K562 (cell line): Measurements from ENCODE around the gene WAS. TPM values are rescaled to one million over a fixed set of nuclear protein-coding genes. Genes with fewer than 3 reads are reported as not detected.

Experiments
- CBX2 ChIP-seq: fragments of 200-600 bp; sonication (generic); IDR thresholded peaks from one replicate; pipeline ENCODE4 v1.6.1; 2012; ENCODE audit warnings: mild to moderate bottlenecking, low read length, inconsistent platforms; ENCODE audit not compliant: insufficient read depth, poor library complexity, severe bottlenecking
- CCNT2 ChIP-seq: IDR thresholded peaks from 2 replicates; pipeline ENCODE4 v1.6.1; 2011; ENCODE audit warnings: borderline replicate concordance, low read depth, mild to moderate bottlenecking, moderate library complexity, mixed read lengths, low read length; ENCODE audit not compliant: insufficient read length; ENCODE audit errors: extremely low read depth
- CREB3L1 ChIP-seq: fragments of 450-650 bp; IDR thresholded peaks from 2 replicates; pipeline ENCODE4 v1.6.1; 2014; ENCODE audit warnings: low read depth, mild to moderate bottlenecking, moderate library complexity, borderline replicate concordance
- KDM1A ChIP-seq, 2 experiments: fragments of 450-650 bp; IDR thresholded peaks; 2 replicates each; pipeline ENCODE4 v1.6.1; 2016; ENCODE audit warnings: mild to moderate bottlenecking in 2 of 2
- MEIS2 ChIP-seq: fragments of 450-650 bp; IDR thresholded peaks from 2 replicates; pipeline ENCODE4 v1.6.1; 2014; ENCODE audit warnings: mild to moderate bottlenecking; ENCODE audit not compliant: partially characterized antibody
- NFE2 ChIP-seq: IDR thresholded peaks from 2 replicates; pipeline ENCODE4 v1.6.1; 2014; ENCODE audit warnings: antibody characterized with exemption, low read depth
- PTRF ChIP-seq: fragments of 450-650 bp; IDR thresholded peaks from 2 replicates; pipeline ENCODE4 v1.6.1; 2016; ENCODE audit warnings: mild to moderate bottlenecking, missing genetic modification characterization, missing compliant biosample characterization
- WHSC1 ChIP-seq: IDR thresholded peaks from one replicate; pipeline ENCODE4 v1.6.1; 2012; ENCODE audit warnings: low read length, control low read depth, inconsistent platforms
- ZBTB9 ChIP-seq: fragments of 450-650 bp; formaldehyde crosslinking; IDR thresholded peaks from 2 replicates; pipeline ENCODE4 v1.4.0; 2020; ENCODE audit warnings: mild to moderate bottlenecking, moderate library complexity
- ZNF696 ChIP-seq: fragments of 250-450 bp; sonication (Bioruptor Pico); conservative IDR thresholded peaks from 2 replicates; pipeline ENCODE4 v1.4.0; 2020; ENCODE audit warnings: mild to moderate bottlenecking, moderate library complexity
- polyA plus RNA-seq, 8 experiments: library from polyadenylated mRNA; depleted of rRNA in 4 of 8; stranded (reverse) in 5 of 8; unstranded in 3 of 8; fragments of >200 nt; fragmentation: Nextera tagmentation in 2 of 8; fragmentation: Illumina TruSeq in 1 of 8; extraction: Ambion mirVana in 2 of 8; extraction: Trizol in 1 of 8; gene quantifications; 2 replicates each; pipeline versions ENCODE4 v1.2.1 to v1.2.3, GENCODE V29; 2011 to 2014; ENCODE audit warnings: inconsistent platforms in 1 of 8, missing spikeins in 1 of 8
- total RNA-seq, 7 experiments: library from RNA; depleted of rRNA in 6 of 7; stranded (reverse); fragments of >200 nt in 6 of 7; fragmentation: Illumina TruSeq in 2 of 7; extraction: Trizol in 2 of 7; gene quantifications; 2 replicates each; pipeline versions ENCODE4 v1.2.1 to v1.2.3, GENCODE V29; 2011 to 2021; ENCODE audit warnings: low replicate concordance in 1 of 7

WAS gene
- total and polyA plus RNA-seq, 9 of the 15 experiments (the other 6 are each of a cell fraction or from before 2014, with no cell fraction given): 0.11 to 16.1 (median 3.8) TPM

GRCh38 chrX:48715072-48715471 lies 31.5 kb downstream of the WAS start (continued):
- TF ChIP-seq CCNT2: no peak
- TF ChIP-seq KDM1A (IDR thresholded peaks at IDR 0.05): peak; percentile 12 to 35; a peak in 2 of 4 replicates
- TF ChIP-seq MEIS2: peak; percentile 23
- no peak for TF ChIP-seq ZNF696 (CRISPR knock-in tag)
- no peak for TF ChIP-seq WHSC1
- TF ChIP-seq CREB3L1: no peak
- TF ChIP-seq CBX2: no peak
- TF ChIP-seq ZBTB9 (CRISPR knock-in tag): no peak
- peak; percentile 32; the same call in 1 of the 2 replicates for TF ChIP-seq NFE2
- no peak for TF ChIP-seq PTRF (tag)
- TF ChIP-seq, all 486 proteins: peak for 9
